Limb (tissue), 2 donors: ENCODE measurements around the gene CPA3.
A peak's percentile ranks its signal among the peaks of the same experiment; 100 is the strongest.

ENCODE experiments used
- DNase-seq, 2 donors: peaks; one replicate each; pipeline ENCODE4 v3.0.0-alpha.2; 2016; ENCODE audit errors: extremely low spot score in 2 of 2

The CPA3 gene

GRCh38 chr3:148865049-148865448, at the start of gene CPA3:
Gene CPA3 (plus strand): TSS chr3:148865296. CDS start chr3:148865308, 12 bp downstream.
- DNase-seq: no peak

- DNase-seq: no peak
These were observed 49.6 kb upstream of the CPA3 start for GRCh38 chr3:148815316-148816110.

DNA sequence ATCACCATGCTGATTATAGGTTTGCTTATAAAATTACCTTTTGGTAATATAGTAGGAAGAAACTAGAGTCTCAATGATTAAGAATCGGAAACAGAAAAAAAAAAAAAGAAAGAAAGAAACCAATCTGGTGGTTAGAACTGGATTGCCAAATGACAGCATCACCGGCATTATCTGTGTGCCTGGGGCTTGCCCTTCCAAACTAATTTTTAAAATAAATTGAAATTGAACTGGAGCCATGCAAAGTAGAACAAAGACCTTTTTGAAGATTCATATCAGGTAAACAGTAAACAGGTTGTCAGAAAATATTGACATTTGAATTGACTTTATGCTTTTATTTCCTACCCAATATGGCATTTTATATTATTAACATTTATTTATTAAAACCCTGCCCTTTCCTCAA, 48.7 kb upstream of the CPA3 start:
- no peak for DNase-seq

GRCh38 chr3:148816981-148817525, 48.0 kb upstream of the CPA3 start:
- DNase-seq: no peak

- DNase-seq: no peak
These were observed 44.5 kb upstream of the CPA3 start for GRCh38 chr3:148820361-148821245.

- DNase-seq: no peak
These were observed 42.1 kb upstream of the CPA3 start for GRCh38 chr3:148823026-148823425.

- no peak for DNase-seq
These were observed 39.6 kb upstream of the CPA3 start for GRCh38 chr3:148825476-148825875.

GRCh38 chr3:148827585-148827984, 37.5 kb upstream of the CPA3 start, which contains the start of gene CPB1:
Gene CPB1 (plus strand): TSS chr3:148827811. CDS start chr3:148827824, 13 bp downstream.
- DNase-seq: no peak

GRCh38 chr3:148828136-148828690, 36.9 kb upstream of the CPA3 start:
- DNase-seq: no peak

DNA sequence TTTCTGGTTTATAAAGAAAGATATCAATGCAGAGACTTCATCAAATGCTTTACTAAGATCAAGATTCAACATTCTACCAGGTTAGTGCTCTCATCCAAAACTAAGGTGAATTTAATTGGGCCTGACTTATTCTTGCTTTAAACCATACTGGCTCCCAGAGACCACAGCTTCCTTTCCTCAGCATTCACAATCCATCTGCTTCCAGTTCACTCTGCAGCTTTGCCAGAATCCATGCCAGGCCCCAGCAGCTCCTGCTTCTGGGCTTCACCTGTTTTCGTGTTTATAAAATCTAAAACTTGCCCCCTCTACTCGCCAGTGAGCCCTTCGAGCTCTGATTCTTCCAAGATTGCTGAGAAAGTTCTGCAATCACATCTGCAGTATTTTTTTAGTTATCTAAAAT, 35.2 kb upstream of the CPA3 start:
- DNase-seq: no peak

GRCh38 chr3:148833223-148833622, 31.9 kb upstream of the CPA3 start:
- no peak for DNase-seq

GRCh38 chr3:148839805-148840204, 25.3 kb upstream of the CPA3 start:
- no peak for DNase-seq

GRCh38 chr3:148840451-148840850, 24.6 kb upstream of the CPA3 start:
- no peak for DNase-seq

GRCh38 chr3:148845756-148846395, 19.2 kb upstream of the CPA3 start:
- DNase-seq: peak in 1 of 2 donors; percentile 27

- DNase-seq: no peak
These were observed 17.7 kb upstream of the CPA3 start for GRCh38 chr3:148847351-148847750.

DNA sequence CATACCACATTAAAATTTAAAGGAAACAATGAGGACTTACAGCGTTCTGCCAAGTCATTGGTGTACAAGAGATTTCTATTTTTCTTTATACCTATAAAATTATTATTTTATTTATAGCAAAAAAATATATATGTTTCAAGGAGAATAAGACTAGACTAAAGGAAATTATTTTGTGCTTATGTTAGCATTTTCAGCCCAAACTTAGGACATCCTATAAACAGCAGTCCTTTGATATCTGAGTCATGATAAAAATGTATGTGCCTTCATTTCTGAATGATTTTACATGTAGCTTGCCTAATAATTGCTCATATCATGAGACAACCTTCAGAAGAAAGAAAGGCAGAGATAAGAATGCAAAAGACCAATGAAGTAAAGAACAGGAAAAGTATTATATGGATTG, 16.7 kb upstream of the CPA3 start:
- no peak for DNase-seq

GRCh38 chr3:148852271-148852992, 12.7 kb upstream of the CPA3 start:
- DNase-seq: no peak

DNA sequence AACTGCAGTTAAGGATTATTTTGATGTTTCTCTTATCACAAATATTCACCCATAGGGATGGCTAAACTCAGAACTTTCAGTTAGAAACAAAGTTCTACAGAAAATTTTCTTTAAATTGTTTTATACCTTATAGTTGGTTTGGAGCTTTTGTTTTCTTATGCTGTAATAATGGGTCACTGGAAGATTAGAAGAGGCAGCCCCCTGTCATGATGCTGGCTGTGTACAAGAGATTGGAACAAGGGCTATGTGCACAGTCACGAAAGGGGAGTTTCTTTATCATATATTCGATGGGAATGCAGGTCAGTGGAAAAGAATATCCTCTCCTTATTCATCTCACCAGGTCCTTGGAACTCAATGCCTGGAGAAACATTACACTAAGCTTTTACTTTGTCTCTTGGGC, 12.0 kb upstream of the CPA3 start:
- DNase-seq: no peak

DNA sequence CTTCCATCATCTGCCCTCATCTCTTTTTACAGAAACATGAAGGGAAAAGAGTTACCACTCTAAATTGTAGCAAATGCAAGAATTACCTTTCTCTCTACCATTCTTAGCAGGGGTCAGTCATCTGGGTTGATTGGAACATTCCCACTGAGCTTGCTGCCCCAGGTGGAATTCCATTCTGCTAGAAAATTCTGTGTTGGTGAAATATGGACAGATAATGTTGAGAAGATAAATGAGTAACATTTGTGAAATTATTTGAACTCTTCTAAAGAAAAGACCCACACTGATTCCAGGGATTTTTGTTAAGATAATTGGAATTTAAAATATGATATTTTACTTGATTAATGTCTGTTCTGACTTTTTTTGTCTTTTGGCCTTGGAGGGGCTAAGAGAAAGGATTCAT, 11.0 kb upstream of the CPA3 start:
- no peak for DNase-seq

GRCh38 chr3:148856384-148856783, 8.7 kb upstream of the CPA3 start:
- no peak for DNase-seq

DNA sequence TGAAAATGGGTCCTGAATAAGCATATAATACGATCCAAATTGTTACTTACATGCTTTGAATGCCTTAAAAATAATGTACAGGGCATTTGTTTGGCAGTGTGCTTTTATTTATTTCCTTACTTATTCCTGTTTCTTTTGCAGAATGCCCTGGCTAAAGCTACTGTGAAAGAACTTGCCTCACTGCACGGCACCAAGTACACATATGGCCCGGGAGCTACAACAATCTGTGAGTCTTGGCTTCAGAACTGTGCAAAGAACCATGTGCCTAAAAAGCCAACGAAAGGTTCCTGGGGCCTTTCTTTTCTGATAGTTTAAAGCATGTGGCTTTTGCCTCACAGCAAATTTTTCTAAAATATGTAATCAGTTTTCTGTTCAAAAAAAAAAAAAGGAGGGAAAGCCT, 7.8 kb upstream of the CPA3 start:
- no peak for DNase-seq
